GM10248 (cell line): ENCODE measurements around the gene CCR7.

Experiments
- CTCF ChIA-PET: fragments of 300-600 bp; sonication (Branson Sonifier 250); formaldehyde crosslinking; extraction: SDS; loops from one replicate; lab custom pipeline; 2021; ENCODE audit warnings: antibody characterized with exemption; lab: Yijun Ruan, JAX
- POLR2A ChIA-PET: fragments of 350-650 bp; sonication (Branson Sonifier 250); formaldehyde crosslinking; extraction: SDS; loops from one replicate; lab custom pipeline; 2020; ENCODE audit warnings: antibody characterized with exemption; lab: Yijun Ruan, JAX
- DNase-seq: peaks from one replicate; pipeline ENCODE4 v3.0.0; 2012; ENCODE audit errors: extremely low spot score
- TF ChIP-seq, protein P1 (sequence below): IDR thresholded peaks from 2 replicates; pipeline ENCODE4 v1.5.1; 2012; ENCODE audit warnings: mild to moderate bottlenecking, low read depth; ENCODE audit errors: extremely low read depth, missing control alignments, control extremely low read depth

Gene CCR7

DNA sequence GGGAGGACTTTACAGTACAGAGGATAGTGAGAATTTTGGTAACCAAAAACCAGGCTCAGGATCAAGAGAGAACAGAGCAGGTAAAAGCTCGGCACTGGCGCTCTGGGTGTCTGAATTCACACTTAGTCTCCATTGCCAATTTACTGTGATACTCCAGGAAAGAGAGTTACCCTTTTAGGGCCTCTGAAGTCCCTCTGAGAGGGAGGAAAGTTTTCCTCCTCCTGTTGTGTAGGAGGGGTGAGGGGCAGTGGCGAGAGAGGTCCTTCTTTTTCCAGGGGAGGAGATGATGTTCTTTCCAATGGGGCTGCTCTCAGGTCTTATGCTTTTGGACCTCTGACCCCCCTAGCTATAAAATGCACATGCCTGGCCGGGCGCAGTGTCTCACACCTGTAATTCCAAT, 58.5 kb downstream of the CCR7 start:
- no peak for DNase-seq
- ChIA-PET POLR2A (no interaction called here), CTCF (interaction anchor here (1.1 to 2.6 kb wide), 5 partner anchors 8 to 89 kb away, joined by 3 to 6 read pairs (median 4); partner anchors contain the start of gene TOP2A)
- TF ChIP-seq, protein P1, sequence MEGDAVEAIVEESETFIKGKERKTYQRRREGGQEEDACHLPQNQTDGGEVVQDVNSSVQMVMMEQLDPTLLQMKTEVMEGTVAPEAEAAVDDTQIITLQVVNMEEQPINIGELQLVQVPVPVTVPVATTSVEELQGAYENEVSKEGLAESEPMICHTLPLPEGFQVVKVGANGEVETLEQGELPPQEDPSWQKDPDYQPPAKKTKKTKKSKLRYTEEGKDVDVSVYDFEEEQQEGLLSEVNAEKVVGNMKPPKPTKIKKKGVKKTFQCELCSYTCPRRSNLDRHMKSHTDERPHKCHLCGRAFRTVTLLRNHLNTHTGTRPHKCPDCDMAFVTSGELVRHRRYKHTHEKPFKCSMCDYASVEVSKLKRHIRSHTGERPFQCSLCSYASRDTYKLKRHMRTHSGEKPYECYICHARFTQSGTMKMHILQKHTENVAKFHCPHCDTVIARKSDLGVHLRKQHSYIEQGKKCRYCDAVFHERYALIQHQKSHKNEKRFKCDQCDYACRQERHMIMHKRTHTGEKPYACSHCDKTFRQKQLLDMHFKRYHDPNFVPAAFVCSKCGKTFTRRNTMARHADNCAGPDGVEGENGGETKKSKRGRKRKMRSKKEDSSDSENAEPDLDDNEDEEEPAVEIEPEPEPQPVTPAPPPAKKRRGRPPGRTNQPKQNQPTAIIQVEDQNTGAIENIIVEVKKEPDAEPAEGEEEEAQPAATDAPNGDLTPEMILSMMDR: no peak
